GM12892 (cell line): ENCODE results near the gene RBM34. TPM values are rescaled to one million over a fixed set of nuclear protein-coding genes. Genes with fewer than 3 reads are reported as not detected.
"Not testable (repeated sequence)": the region's sequence is repeated elsewhere in the genome, so short reads cannot be mapped to it uniquely, and the experiment has no call there.

Experiments used
- DNase-seq: peaks from one replicate; pipeline ENCODE4 v3.0.0; 2011; ENCODE audit not compliant: insufficient read length
- FAIRE-seq: peaks from 2 replicates; lab custom pipeline; 2011; peaks lifted over from hg19 to GRCh38; lab: Jason Lieb, UNC
- POLR2A ChIP-seq: IDR thresholded peaks from 2 replicates; pipeline ENCODE4 v1.6.1; 2011; ENCODE audit warnings: low read depth, low read length, control low read depth
- POLR2AphosphoS5 ChIP-seq: IDR thresholded peaks from 2 replicates; pipeline ENCODE4 v1.6.1; 2011; ENCODE audit warnings: low read depth, low read length, control low read depth
- TAF1 ChIP-seq: IDR thresholded peaks from 2 replicates; pipeline ENCODE4 v1.6.1; 2011; ENCODE audit warnings: low read depth, mild to moderate bottlenecking, control low read depth, low read length, borderline replicate concordance
- polyA plus RNA-seq: library from polyadenylated mRNA; unstranded; fragments of >200 nt; gene quantifications from one replicate; pipeline ENCODE4 v1.2.1, GENCODE V29; 2012; ENCODE audit warnings: missing spikeins, inconsistent platforms; ENCODE audit not compliant: missing spikeins

Gene RBM34
- polyA plus RNA-seq = 125 TPM

- peak; percentile 92 for FAIRE-seq
- TF ChIP-seq TAF1 = peak; percentile 98
- peak; percentile 97 for TF ChIP-seq POLR2AphosphoS5
- TF ChIP-seq POLR2A = peak; percentile 96
- peak; percentile 85 for DNase-seq
These were observed at the start of gene RBM34 for GRCh38 chr1:235160957-235161684. Gene RBM34 (minus strand): TSS chr1:235161250. CDS start chr1:235161226, 24 bp downstream.

- TF ChIP-seq POLR2AphosphoS5 = no peak
- TF ChIP-seq TAF1 = no peak
- TF ChIP-seq POLR2A = no peak
- no peak for FAIRE-seq
- no peak for DNase-seq
These were observed 46.1 kb upstream of the RBM34 start for GRCh38 chr1:235207209-235207565.

GRCh38 chr1:235206533-235207208 lies 45.6 kb upstream of the RBM34 start:
- no peak for DNase-seq
- peak; percentile 33 for FAIRE-seq
- no peak for TF ChIP-seq TAF1

- no peak for TF ChIP-seq TAF1
- no peak for TF ChIP-seq POLR2A
- no peak for TF ChIP-seq POLR2AphosphoS5
- FAIRE-seq = no peak
- DNase-seq = no peak
These were observed 44.6 kb upstream of the RBM34 start for GRCh38 chr1:235205687-235206086.

GRCh38 chr1:235203428-235203827 lies 42.4 kb upstream of the RBM34 start:
- FAIRE-seq (no peak), DNase-seq (no peak)
- no peak for TF ChIP-seq TAF1

- DNase-seq, FAIRE-seq: not testable (repeated sequence)
These were observed 41.4 kb upstream of the RBM34 start for GRCh38 chr1:235202447-235202846.

- TF ChIP-seq POLR2AphosphoS5 (no peak), TAF1 (no peak), POLR2A (no peak)
- FAIRE-seq = no peak
- DNase-seq = no peak
These were observed 38.4 kb upstream of the RBM34 start for GRCh38 chr1:235199441-235199840.

GRCh38 chr1:235190431-235190830 lies 29.4 kb upstream of the RBM34 start:
- FAIRE-seq = no peak
- no peak for DNase-seq

GRCh38 chr1:235187316-235187715 lies 26.3 kb upstream of the RBM34 start:
- no peak for FAIRE-seq

More at GRCh38 chr1:235190431-235190830, 29.4 kb upstream of the RBM34 start:
- TF ChIP-seq POLR2A = no peak
- TF ChIP-seq POLR2AphosphoS5 = no peak
- TF ChIP-seq TAF1 = no peak

GRCh38 chr1:235181561-235182245 lies 20.7 kb upstream of the RBM34 start:
- no peak for TF ChIP-seq TAF1
- no peak for TF ChIP-seq POLR2A
- no peak for TF ChIP-seq POLR2AphosphoS5
- no peak for FAIRE-seq
- DNase-seq = no peak

More at GRCh38 chr1:235187316-235187715, 26.3 kb upstream of the RBM34 start:
- DNase-seq = no peak
- TF ChIP-seq POLR2A = no peak
- TF ChIP-seq TAF1 = no peak
- TF ChIP-seq POLR2AphosphoS5 = no peak

- DNase-seq = no peak
- no peak for TF ChIP-seq POLR2AphosphoS5
- no peak for TF ChIP-seq TAF1
- no peak for TF ChIP-seq POLR2A
- FAIRE-seq = no peak
These were observed 19.9 kb upstream of the RBM34 start for GRCh38 chr1:235180916-235181460.
